Esophagus mucosa (tissue), 1 donor: ENCODE measurements around the gene OR2A2. TPM values are rescaled to one million over a fixed set of nuclear protein-coding genes. Genes with fewer than 3 reads are reported as not detected.

ENCODE experiments used
- ATAC-seq: fragments of 200-7000 bp; cut with Tn5 transposase; one replicate; pipeline ENCODE4 v1.9.1; 2020
- total RNA-seq: library from RNA; stranded (reverse); gene quantifications from one replicate; pipeline ENCODE4 v1.2.4, GENCODE V29; 2023
- donor health status: DM: yes; HTN: yes; CAD: no.

Gene OR2A2
- total RNA-seq, 1 donor from 2014 or later = not detected

GRCh38 chr7:144142187-144142586, 32.8 kb downstream of the OR2A2 start:
- ATAC-seq = no peak

GRCh38 chr7:144144426-144144825, 35.0 kb downstream of the OR2A2 start:
- ATAC-seq = no peak

- no peak for ATAC-seq
Observed at GRCh38 chr7:144148224-144148827, 38.9 kb downstream of the OR2A2 start.

- no peak for ATAC-seq
Observed at GRCh38 chr7:144158861-144159260, 49.5 kb downstream of the OR2A2 start.

Other genes with a start within 250 kb of the OR2A2 start
- 12.6 TPM for gene TCAF1, start 207.4 kb upstream of the OR2A2 start, total RNA-seq
- gene OR2F2, start 174.3 kb upstream of the OR2A2 start, total RNA-seq = not detected
- not detected for gene OR2F1, start 154.7 kb upstream of the OR2A2 start, total RNA-seq
- gene OR6B1, start 109.3 kb upstream of the OR2A2 start, total RNA-seq = not detected
- gene OR2A5, start 60.6 kb upstream of the OR2A2 start, total RNA-seq = not detected
- gene OR2A25, start 39.8 kb upstream of the OR2A2 start, total RNA-seq = not detected
- gene OR2A12, start 23.3 kb upstream of the OR2A2 start, total RNA-seq = not detected
- gene OR2A14, start 13.6 kb downstream of the OR2A2 start, total RNA-seq = not detected
- gene CTAGE4, start 73.9 kb downstream of the OR2A2 start, total RNA-seq = 3.1 TPM
- gene ARHGEF35, start 86.2 kb downstream of the OR2A2 start, total RNA-seq = 19.7 TPM
- not detected for gene OR2A42, start 130.0 kb downstream of the OR2A2 start, total RNA-seq
- 5.7 TPM for gene OR2A7, start 155.2 kb downstream of the OR2A2 start, total RNA-seq
- gene CTAGE8, start 159.7 kb downstream of the OR2A2 start, total RNA-seq = 1.8 TPM
- not detected for gene OR2A1, start 202.8 kb downstream of the OR2A2 start, total RNA-seq
- gene ARHGEF5, start 245.8 kb downstream of the OR2A2 start, total RNA-seq = 47.0 TPM